Tibial artery (tissue), 4 donors: ENCODE measurements around the gene CNTNAP2.

Source experiments
- DNase-seq, 2 donors: peaks; one replicate each; pipeline ENCODE4 v3.0.0-alpha.2; 2019
- H3K27ac ChIP-seq, 2 donors: fragments of 200-600 bp; sonication (generic) in 1 of 2; 1 replicate in 1 of 2; 2 replicates in 1 of 2; pipeline ENCODE4 v1.5.1; 2018 to 2019; ENCODE audit warnings: mild to moderate bottlenecking in 1 of 2
- H3K27me3 ChIP-seq, 2 donors: fragments of 200-600 bp; sonication (generic) in 1 of 2; one replicate each; pipeline versions ENCODE4 v1.5.1 to v1.6.0; 2016 to 2019
- H3K36me3 ChIP-seq, 3 donors: fragments of 200-600 bp; sonication (generic) in 2 of 3; one replicate each; pipeline ENCODE4 v1.5.1; 2016 to 2019; ENCODE audit warnings: mild to moderate bottlenecking in 2 of 3
- H3K4me1 ChIP-seq, 4 donors: fragments of 200-600 bp; sonication (generic) in 2 of 4; 1 replicate in 3 of 4; 2 replicates in 1 of 4; pipeline ENCODE4 v1.5.1; 2016 to 2019
- H3K4me3 ChIP-seq, 2 donors: fragments of 200-600 bp; sonication (generic) in 1 of 2; 1 replicate in 1 of 2; 2 replicates in 1 of 2; pipeline ENCODE4 v1.5.1; 2018 to 2019; ENCODE audit warnings: mild to moderate bottlenecking in 2 of 2
- H3K9me3 ChIP-seq, 3 donors: fragments of 200-600 bp; sonication (generic) in 1 of 3; one replicate each; pipeline ENCODE4 v1.5.1; 2016 to 2019
- CTCF ChIP-seq, 2 experiments: fragments of 200-600 bp in 1 of 2; fragments of 450-650 bp in 1 of 2; IDR thresholded peaks; one replicate each; pipeline ENCODE4 v1.5.1; 2017 to 2019; ENCODE audit warnings: antibody characterized with exemption in 2 of 2, mild to moderate bottlenecking in 1 of 2, moderate library complexity in 1 of 2
- intact Hi-C: fragments of 100-400 bp; cut with DNase I; formaldehyde crosslinking; loops from one replicate; pipeline ENCODE4 v1.15.0; 2023; ENCODE audit warnings: low total_unique reads

CNTNAP2 gene

DNA sequence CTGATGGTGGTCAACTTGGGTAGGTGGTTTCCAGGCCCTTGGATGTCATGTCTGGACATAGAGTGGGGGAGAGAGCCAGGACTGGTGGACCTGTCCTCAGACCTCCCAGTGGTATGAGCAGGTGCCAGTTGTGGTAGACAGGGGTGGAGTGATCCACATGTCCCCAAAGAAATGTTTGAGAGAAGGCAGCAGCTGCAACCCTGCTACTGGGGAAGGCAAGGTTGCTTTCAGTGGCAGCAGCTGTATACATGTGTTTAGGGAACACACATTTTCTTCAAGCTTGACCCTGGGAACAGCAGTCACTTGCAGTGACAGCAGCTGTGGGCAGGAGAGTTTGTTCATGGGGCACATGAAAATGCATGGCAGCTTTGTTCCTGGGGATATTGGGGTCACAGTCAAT, 1591.3 kb downstream of the CNTNAP2 start:
- intact Hi-C loops = no loop called here
- DNase-seq = no peak
- no peaks in the 10 kb centered on the region for H3K36me3 ChIP-seq
- H3K27me3 ChIP-seq = no peaks in the 10 kb centered on the region
- no peak overlapping the region for H3K4me3 ChIP-seq
- no peak for TF ChIP-seq CTCF (IDR thresholded peaks at IDR 0.05)
- no peak overlapping the region for H3K27ac ChIP-seq
- no peaks in the 10 kb centered on the region for H3K4me1 ChIP-seq
- peaks cover 0 to 9% (median 7%) of the 10 kb centered on the region in 3 donors for H3K9me3 ChIP-seq

DNA sequence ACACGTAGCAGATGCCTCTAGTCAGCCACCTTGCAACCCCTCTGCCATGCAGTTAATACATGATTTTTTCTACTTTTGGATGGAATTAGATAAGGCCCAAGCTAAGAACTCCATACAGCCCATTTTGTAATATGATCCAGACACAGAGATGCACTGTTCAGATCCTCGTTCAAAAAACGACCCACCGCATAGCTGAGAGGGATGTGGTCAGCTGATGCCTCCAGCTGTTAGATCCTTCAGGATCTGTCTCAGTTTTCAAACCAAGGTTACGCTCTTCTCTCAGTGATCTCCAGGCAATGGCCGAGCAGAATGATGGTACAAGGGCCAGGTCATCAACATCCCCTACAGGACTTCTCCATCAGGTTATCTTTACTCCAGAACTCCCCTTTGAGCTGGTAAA, 1592.3 kb downstream of the CNTNAP2 start:
- no peak overlapping the region for H3K4me3 ChIP-seq
- H3K4me1 ChIP-seq = no peaks in the 10 kb centered on the region
- no peak for TF ChIP-seq CTCF (IDR thresholded peaks at IDR 0.05)
- no peak for DNase-seq
- H3K9me3 ChIP-seq = peaks cover 0 to 9% (median 7%) of the 10 kb centered on the region in 3 donors
- H3K27me3 ChIP-seq = no peaks in the 10 kb centered on the region
- intact Hi-C loops = no loop called here
- no peaks in the 10 kb centered on the region for H3K36me3 ChIP-seq
- no peak overlapping the region for H3K27ac ChIP-seq

- Histone ChIP-seq H3K4me1 (no peaks in the 10 kb centered on the region), H3K27ac (no peak overlapping the region), H3K9me3 (peaks cover 0 to 9% (median 7%) of the 10 kb centered on the region in 3 donors), H3K4me3 (no peak overlapping the region), H3K36me3 (no peaks in the 10 kb centered on the region), H3K27me3 (no peaks in the 10 kb centered on the region)
- intact Hi-C loops = no loop called here
- TF ChIP-seq CTCF (IDR thresholded peaks at IDR 0.05) = no peak
- no peak for DNase-seq
These were observed 1594.8 kb downstream of the CNTNAP2 start for GRCh38 chr7:147711447-147711846.

GRCh38 chr7:147721962-147722830, 1605.6 kb downstream of the CNTNAP2 start:
- H3K9me3 ChIP-seq = no peaks in the 10 kb centered on the region
- no peak overlapping the region for H3K4me3 ChIP-seq
- TF ChIP-seq CTCF (IDR thresholded peaks at IDR 0.05) = no peak
- no peak for DNase-seq
- no peaks in the 10 kb centered on the region for H3K27me3 ChIP-seq
- H3K4me1 ChIP-seq = no peaks in the 10 kb centered on the region
- H3K27ac ChIP-seq = no peak overlapping the region
- no peaks in the 10 kb centered on the region for H3K36me3 ChIP-seq
- intact Hi-C loops = no loop called here

DNA sequence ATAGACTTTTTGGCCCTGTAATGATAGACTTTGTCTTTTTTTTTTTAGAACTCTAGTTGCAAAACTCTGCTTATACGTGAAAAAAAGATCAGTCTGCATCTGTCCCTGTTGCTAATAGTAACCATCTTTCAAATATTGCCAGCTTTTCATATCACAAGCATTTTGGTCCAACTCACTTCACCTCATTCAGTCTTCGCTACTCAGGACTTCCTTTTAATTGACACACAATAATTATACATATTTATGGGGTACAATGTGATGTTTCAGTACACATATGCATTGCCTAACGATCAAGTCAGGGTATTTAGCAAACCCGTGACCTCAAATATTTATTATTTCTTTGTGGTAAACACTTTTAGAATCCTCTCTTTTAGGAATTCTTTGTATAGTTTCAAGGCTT, 1606.9 kb downstream of the CNTNAP2 start:
- no peak overlapping the region for H3K27ac ChIP-seq
- H3K4me1 ChIP-seq = no peaks in the 10 kb centered on the region
- no peaks in the 10 kb centered on the region for H3K36me3 ChIP-seq
- TF ChIP-seq CTCF (IDR thresholded peaks at IDR 0.05) = no peak
- intact Hi-C loops = no loop called here
- H3K4me3 ChIP-seq = no peak overlapping the region
- H3K9me3 ChIP-seq = no peaks in the 10 kb centered on the region
- H3K27me3 ChIP-seq = no peaks in the 10 kb centered on the region
- DNase-seq = no peak
